Hepatocyte (in vitro differentiated cells): ENCODE measurements around the gene TBC1D5. TPM values are rescaled to one million over a fixed set of nuclear protein-coding genes. Genes with fewer than 3 reads are reported as not detected.

Experiments
- DNase-seq: peaks from one replicate; pipeline ENCODE4 v3.0.0-alpha.2; 2016; ENCODE audit warnings: low spot score
- H2AFZ ChIP-seq: fragments of 200-600 bp; sonication (generic); 2 replicates; pipeline ENCODE4 v1.6.0; 2016; ENCODE audit warnings: antibody characterized with exemption, mild to moderate bottlenecking
- H3K27ac ChIP-seq: fragments of 200-600 bp; sonication (generic); 2 replicates; pipeline ENCODE4 v1.5.1; 2016; ENCODE audit warnings: mild to moderate bottlenecking
- H3K27me3 ChIP-seq: fragments of 200-600 bp; sonication (generic); 2 replicates; pipeline ENCODE4 v1.6.1; 2016
- H3K36me3 ChIP-seq: fragments of 200-600 bp; sonication (generic); replicated peaks from 2 replicates; pipeline ENCODE4 v1.5.1; 2016; ENCODE audit warnings: low read depth; ENCODE audit not compliant: insufficient read depth
- H3K4me1 ChIP-seq: fragments of 200-600 bp; sonication (generic); 2 replicates; pipeline ENCODE4 v1.5.1; 2016; ENCODE audit warnings: mild to moderate bottlenecking, moderate library complexity; ENCODE audit not compliant: insufficient read depth
- H3K4me2 ChIP-seq: fragments of 200-600 bp; sonication (generic); 2 replicates; pipeline ENCODE4 v1.6.0; 2016
- H3K4me3 ChIP-seq: fragments of 200-600 bp; sonication (generic); 2 replicates; pipeline ENCODE4 v1.5.1; 2016; ENCODE audit warnings: mild to moderate bottlenecking
- H3K79me2 ChIP-seq: fragments of 200-600 bp; sonication (generic); 2 replicates; pipeline ENCODE4 v1.6.0; 2017; ENCODE audit warnings: mild to moderate bottlenecking
- H3K9me2 ChIP-seq: fragments of 200-600 bp; sonication (generic); replicated peaks from 2 replicates; pipeline ENCODE4 v1.6.0; 2017; ENCODE audit warnings: mild to moderate bottlenecking; ENCODE audit not compliant: insufficient read depth
- H3K9me3 ChIP-seq: fragments of 200-600 bp; sonication (generic); 2 replicates; pipeline ENCODE4 v1.5.1; 2016; ENCODE audit warnings: low read depth, mild to moderate bottlenecking
- H4K20me1 ChIP-seq: fragments of 200-600 bp; sonication (generic); 2 replicates; pipeline ENCODE4 v1.6.0; 2016; ENCODE audit warnings: mild to moderate bottlenecking; ENCODE audit not compliant: insufficient read depth, poor library complexity, severe bottlenecking
- EZH2 ChIP-seq: fragments of 200-600 bp; sonication (generic); IDR thresholded peaks from 2 replicates; pipeline ENCODE4 v1.6.1; 2016; ENCODE audit warnings: antibody characterized with exemption, mild to moderate bottlenecking, borderline replicate concordance
- EZH2phosphoT487 ChIP-seq: fragments of 200-600 bp; sonication (generic); IDR thresholded peaks from one replicate; pipeline ENCODE4 v1.6.1; 2018; ENCODE audit warnings: antibody characterized with exemption, mild to moderate bottlenecking, low read depth, moderate library complexity; ENCODE audit not compliant: unreplicated experiment, severe bottlenecking
- WGBS: methylation state at CpG from one replicate; pipeline ENCODE4 v1.1.6; 2016; ENCODE audit warnings: low lambda C conversion rate; ENCODE audit errors: missing lambda C conversion rate; 5-methylcytosine and 5-hydroxymethylcytosine counted together
- polyA plus RNA-seq: library from polyadenylated mRNA; unstranded; fragments of >200 nt; fragmentation: Nextera tagmentation; extraction: Ambion mirVana; gene quantifications from 2 replicates; pipeline ENCODE4 v1.2.1, GENCODE V29; 2016
- total RNA-seq: library from RNA; depleted of rRNA; stranded (reverse); fragments of >200 nt; gene quantifications from 2 replicates; pipeline ENCODE4 v1.2.3, GENCODE V29; 2014
- TF ChIP-seq, protein P1 (sequence below): fragments of 200-600 bp; sonication (generic); IDR thresholded peaks from 2 replicates; pipeline ENCODE4 v1.5.1; 2016; ENCODE audit warnings: antibody characterized with exemption, mild to moderate bottlenecking; ENCODE audit not compliant: poor library complexity

The TBC1D5 gene
- total and polyA plus RNA-seq, 2 experiments from 2014 or later, result 17.0 to 64.2 TPM

GRCh38 chr3:17151598-17152373 lies 590.6 kb downstream of the TBC1D5 start:
- DNase-seq, result no peak
- no peak overlapping the region for H3K27ac ChIP-seq
- no peaks in the 10 kb centered on the region for H3K9me3 ChIP-seq
- H3K4me3 ChIP-seq, result no peak overlapping the region
- no peaks in the 10 kb centered on the region for H4K20me1 ChIP-seq
- H3K4me2 ChIP-seq, result no peak overlapping the region
- H2AFZ ChIP-seq, result no peak overlapping the region
- no peaks in the 10 kb centered on the region for H3K36me3 ChIP-seq
- no peaks in the 10 kb centered on the region for H3K79me2 ChIP-seq
- no peaks in the 10 kb centered on the region for H3K4me1 ChIP-seq
- H3K9me2 ChIP-seq, result no peaks in the 10 kb centered on the region
- no peaks in the 10 kb centered on the region for H3K27me3 ChIP-seq
- TF ChIP-seq EZH2phosphoT487 (no peak), EZH2 (no peak)
- TF ChIP-seq, protein P1, sequence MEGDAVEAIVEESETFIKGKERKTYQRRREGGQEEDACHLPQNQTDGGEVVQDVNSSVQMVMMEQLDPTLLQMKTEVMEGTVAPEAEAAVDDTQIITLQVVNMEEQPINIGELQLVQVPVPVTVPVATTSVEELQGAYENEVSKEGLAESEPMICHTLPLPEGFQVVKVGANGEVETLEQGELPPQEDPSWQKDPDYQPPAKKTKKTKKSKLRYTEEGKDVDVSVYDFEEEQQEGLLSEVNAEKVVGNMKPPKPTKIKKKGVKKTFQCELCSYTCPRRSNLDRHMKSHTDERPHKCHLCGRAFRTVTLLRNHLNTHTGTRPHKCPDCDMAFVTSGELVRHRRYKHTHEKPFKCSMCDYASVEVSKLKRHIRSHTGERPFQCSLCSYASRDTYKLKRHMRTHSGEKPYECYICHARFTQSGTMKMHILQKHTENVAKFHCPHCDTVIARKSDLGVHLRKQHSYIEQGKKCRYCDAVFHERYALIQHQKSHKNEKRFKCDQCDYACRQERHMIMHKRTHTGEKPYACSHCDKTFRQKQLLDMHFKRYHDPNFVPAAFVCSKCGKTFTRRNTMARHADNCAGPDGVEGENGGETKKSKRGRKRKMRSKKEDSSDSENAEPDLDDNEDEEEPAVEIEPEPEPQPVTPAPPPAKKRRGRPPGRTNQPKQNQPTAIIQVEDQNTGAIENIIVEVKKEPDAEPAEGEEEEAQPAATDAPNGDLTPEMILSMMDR, result no peak
- WGBS, result 92% methylated on average over 16 of the region's 16 CpGs

- TF ChIP-seq, protein P1, result no peak
- TF ChIP-seq EZH2 (no peak), EZH2phosphoT487 (no peak)
- Histone ChIP-seq H3K36me3 (no peaks in the 10 kb centered on the region), H3K27ac (no peak overlapping the region), H3K9me2 (no peaks in the 10 kb centered on the region), H3K9me3 (no peaks in the 10 kb centered on the region), H3K27me3 (no peaks in the 10 kb centered on the region), H3K79me2 (no peaks in the 10 kb centered on the region), H3K4me2 (no peak overlapping the region), H4K20me1 (no peaks in the 10 kb centered on the region), H3K4me1 (no peaks in the 10 kb centered on the region), H3K4me3 (no peak overlapping the region), H2AFZ (no peak overlapping the region)
- DNase-seq, result no peak
- 90% methylated on average over 9 of the region's 9 CpGs for WGBS
Observed at GRCh38 chr3:17149076-17149475, 593.4 kb downstream of the TBC1D5 start.

- no peak for DNase-seq
- no peaks in the 10 kb centered on the region for H3K36me3 ChIP-seq
- no peak overlapping the region for H3K27ac ChIP-seq
- no peaks in the 10 kb centered on the region for H3K4me1 ChIP-seq
- H3K9me3 ChIP-seq, result no peaks in the 10 kb centered on the region
- no peaks in the 10 kb centered on the region for H3K9me2 ChIP-seq
- H3K79me2 ChIP-seq, result no peaks in the 10 kb centered on the region
- H3K27me3 ChIP-seq, result no peaks in the 10 kb centered on the region
- WGBS, result 95% methylated on average over 7 of the region's 7 CpGs
- no peak overlapping the region for H2AFZ ChIP-seq
- H4K20me1 ChIP-seq, result no peaks in the 10 kb centered on the region
- H3K4me3 ChIP-seq, result no peak overlapping the region
- TF ChIP-seq, protein P1, result no peak
- no peak for TF ChIP-seq EZH2
- no peak overlapping the region for H3K4me2 ChIP-seq
Observed at GRCh38 chr3:17144665-17144993, 597.8 kb downstream of the TBC1D5 start.
